Activated CD4-positive, CD25-positive, alpha-beta regulatory T cell (primary cell): ENCODE results near the gene DNM1.

ENCODE experiments used
- DNase-seq, 4 experiments: peaks; one replicate each; lab custom pipeline; 2025; lab: John Stamatoyannopoulos, UW

DNM1 gene

GRCh38 chr9:128251732-128252100 is 48.5 kb downstream of the DNM1 start:
- no peak for DNase-seq

GRCh38 chr9:128252317-128253139 is 49.3 kb downstream of the DNM1 start:
- no peak for DNase-seq

GRCh38 chr9:128253140-128253990 is 50.2 kb downstream of the DNM1 start:
- no peak for DNase-seq

GRCh38 chr9:128253991-128254346 is 50.8 kb downstream of the DNM1 start:
- DNase-seq: no peak

GRCh38 chr9:128254362-128254761 is 51.2 kb downstream of the DNM1 start:
- no peak for DNase-seq

- peak; percentile 15 to 38 (median 32) for DNase-seq
Observed at GRCh38 chr9:128254855-128255759, 51.9 kb downstream of the DNM1 start.

- no peak for DNase-seq
Observed at GRCh38 chr9:128257086-128257825, 54.1 kb downstream of the DNM1 start.

GRCh38 chr9:128257907-128258306 is 54.7 kb downstream of the DNM1 start:
- no peak for DNase-seq

GRCh38 chr9:128258326-128258725 is 55.1 kb downstream of the DNM1 start:
- DNase-seq: no peak

- no peak for DNase-seq
Observed at GRCh38 chr9:128259156-128259555, 56.0 kb downstream of the DNM1 start.

- DNase-seq: no peak
Observed at GRCh38 chr9:128260340-128260739, 57.2 kb downstream of the DNM1 start.

GRCh38 chr9:128262687-128263086 is 59.5 kb downstream of the DNM1 start:
- no peak for DNase-seq

- DNase-seq: no peak
Observed at GRCh38 chr9:128265348-128265847, 62.2 kb downstream of the DNM1 start.

- no peak for DNase-seq
Observed at GRCh38 chr9:128266868-128267590, 63.9 kb downstream of the DNM1 start.

- no peak for DNase-seq
Observed at GRCh38 chr9:128271112-128271511, 67.9 kb downstream of the DNM1 start.

GRCh38 chr9:128271512-128271911 is 68.3 kb downstream of the DNM1 start:
- DNase-seq: no peak

GRCh38 chr9:128274245-128274644 is 71.1 kb downstream of the DNM1 start:
- no peak for DNase-seq

GRCh38 chr9:128275198-128276007 is 72.2 kb downstream of the DNM1 start, which contains the start of gene GOLGA2:
TSS of gene GOLGA2 (minus strand) at chr9:128276007. CDS start at chr9:128275976, 31 bp downstream.
- DNase-seq: peak in 1 of 4 experiments; percentile 70

- peak; percentile 99 to 100 (median 99) for DNase-seq
Observed at GRCh38 chr9:128276008-128276573, 72.9 kb downstream of the DNM1 start, which contains the start of gene SWI5. TSS of gene SWI5 (plus strand) at chr9:128276276.
